GM06990 (cell line): ENCODE data around the gene SRRM3.

Experiments
- DNase-seq: peaks from one replicate; pipeline ENCODE4 v3.0.0-alpha.2; 2011; ENCODE audit not compliant: insufficient read length; ENCODE audit errors: extremely low read depth
- H3K27me3 ChIP-seq: replicated peaks from 2 replicates; pipeline ENCODE4 v1.6.0; 2011; ENCODE audit warnings: low read length; ENCODE audit not compliant: control insufficient read depth, insufficient read depth
- H3K36me3 ChIP-seq: 2 replicates; pipeline ENCODE4 v1.5.1; 2011; ENCODE audit warnings: low read length; ENCODE audit not compliant: control insufficient read depth, insufficient read depth
- H3K4me3 ChIP-seq: replicated peaks from 2 replicates; pipeline ENCODE4 v1.5.1; 2011; ENCODE audit warnings: low read depth, mild to moderate bottlenecking, control low read depth, low read length
- TF ChIP-seq, protein P1 (sequence below): IDR thresholded peaks from 2 replicates; pipeline ENCODE4 v1.5.1; 2011; ENCODE audit warnings: low read length, control low read depth, mild to moderate bottlenecking, inconsistent platforms; ENCODE audit not compliant: insufficient read depth, poor library complexity, severe bottlenecking

SRRM3 gene

GRCh38 chr7:76220185-76221057, 18.7 kb downstream of the SRRM3 start:
- Histone ChIP-seq H3K27me3 (no peaks in the 10 kb centered on the region; the same call in none of the 2 replicates), H3K36me3 (no peaks in the 10 kb centered on the region), H3K4me3 (no peak overlapping the region)
- TF ChIP-seq, protein P1, sequence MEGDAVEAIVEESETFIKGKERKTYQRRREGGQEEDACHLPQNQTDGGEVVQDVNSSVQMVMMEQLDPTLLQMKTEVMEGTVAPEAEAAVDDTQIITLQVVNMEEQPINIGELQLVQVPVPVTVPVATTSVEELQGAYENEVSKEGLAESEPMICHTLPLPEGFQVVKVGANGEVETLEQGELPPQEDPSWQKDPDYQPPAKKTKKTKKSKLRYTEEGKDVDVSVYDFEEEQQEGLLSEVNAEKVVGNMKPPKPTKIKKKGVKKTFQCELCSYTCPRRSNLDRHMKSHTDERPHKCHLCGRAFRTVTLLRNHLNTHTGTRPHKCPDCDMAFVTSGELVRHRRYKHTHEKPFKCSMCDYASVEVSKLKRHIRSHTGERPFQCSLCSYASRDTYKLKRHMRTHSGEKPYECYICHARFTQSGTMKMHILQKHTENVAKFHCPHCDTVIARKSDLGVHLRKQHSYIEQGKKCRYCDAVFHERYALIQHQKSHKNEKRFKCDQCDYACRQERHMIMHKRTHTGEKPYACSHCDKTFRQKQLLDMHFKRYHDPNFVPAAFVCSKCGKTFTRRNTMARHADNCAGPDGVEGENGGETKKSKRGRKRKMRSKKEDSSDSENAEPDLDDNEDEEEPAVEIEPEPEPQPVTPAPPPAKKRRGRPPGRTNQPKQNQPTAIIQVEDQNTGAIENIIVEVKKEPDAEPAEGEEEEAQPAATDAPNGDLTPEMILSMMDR = no peak
- no peak for DNase-seq

DNA sequence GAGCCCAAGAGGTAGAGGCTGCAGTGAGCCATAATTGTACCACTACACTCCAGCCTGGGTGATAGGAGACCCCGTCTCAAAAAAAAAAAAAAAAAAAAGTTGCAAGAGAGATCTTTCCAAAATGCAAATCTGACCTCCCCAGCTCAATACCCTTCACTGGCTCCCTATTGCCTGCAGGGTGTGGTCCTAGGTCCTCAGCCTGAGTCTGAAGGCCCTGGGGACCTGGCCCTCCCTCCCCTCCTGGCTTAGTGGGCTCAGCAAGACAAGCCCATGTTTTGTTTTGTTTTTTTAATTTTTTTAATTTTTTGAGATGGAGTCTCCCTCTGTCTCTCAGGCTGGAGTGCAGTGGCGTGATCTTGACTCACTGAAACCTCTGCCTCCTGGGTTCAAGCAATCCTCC, 20.6 kb downstream of the SRRM3 start:
- DNase-seq = no peak
- TF ChIP-seq, protein P1 = no peak
- no peaks in the 10 kb centered on the region; the same call in none of the 2 replicates for H3K27me3 ChIP-seq
- no peaks in the 10 kb centered on the region for H3K36me3 ChIP-seq
- no peak overlapping the region for H3K4me3 ChIP-seq

- no peaks in the 10 kb centered on the region for H3K36me3 ChIP-seq
- no peak for DNase-seq
- TF ChIP-seq, protein P1 = no peak
- H3K4me3 ChIP-seq = no peak overlapping the region
- H3K27me3 ChIP-seq = no peaks in the 10 kb centered on the region; the same call in none of the 2 replicates
Measured at GRCh38 chr7:76222839-76223238, 21.1 kb downstream of the SRRM3 start.

DNA sequence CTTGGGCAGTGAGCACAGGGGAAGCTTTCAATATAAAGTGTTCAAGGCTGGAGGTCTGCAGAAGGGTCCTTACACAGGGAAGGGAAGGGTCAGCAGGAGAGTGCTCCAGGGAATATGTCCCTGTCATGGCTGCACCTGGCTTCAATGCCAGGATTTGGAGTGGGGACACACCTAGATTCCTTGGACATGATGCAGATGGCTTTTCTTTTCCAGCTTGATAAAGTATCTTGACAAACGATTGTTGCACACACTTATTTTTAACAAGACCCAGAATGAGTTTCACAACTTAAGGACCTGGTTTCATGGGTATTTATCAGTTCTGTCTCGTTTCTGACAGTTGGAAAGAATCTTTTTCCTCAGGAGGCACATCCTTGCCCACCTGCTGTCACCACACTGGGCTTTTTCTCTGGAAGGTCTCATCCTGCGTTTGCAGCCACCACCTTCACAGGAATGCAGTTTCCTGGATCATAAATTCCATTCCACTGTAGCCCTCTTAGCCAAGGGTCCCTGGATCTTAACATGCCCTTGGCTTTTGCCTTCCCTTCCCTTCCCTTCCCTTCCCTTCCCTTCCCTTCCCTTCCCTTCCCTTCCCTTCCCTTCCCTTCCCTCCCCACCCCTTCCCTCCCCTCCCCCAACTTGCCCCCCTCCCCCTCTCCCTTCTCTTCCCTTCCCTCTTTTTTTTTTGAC, 21.7 kb downstream of the SRRM3 start:
- Histone ChIP-seq H3K27me3 (no peaks in the 10 kb centered on the region; the same call in none of the 2 replicates), H3K4me3 (no peak overlapping the region), H3K36me3 (no peaks in the 10 kb centered on the region)
- TF ChIP-seq, protein P1 = no peak
- DNase-seq = no peak

GRCh38 chr7:76224695-76225094, 23.0 kb downstream of the SRRM3 start:
- Histone ChIP-seq H3K4me3 (no peak overlapping the region), H3K27me3 (no peaks in the 10 kb centered on the region; the same call in 1 of the 2 replicates), H3K36me3 (no peaks in the 10 kb centered on the region)
- TF ChIP-seq, protein P1 = no peak
- DNase-seq = no peak
